ENCODE measurements around the gene SLMAP. TPM values are rescaled to one million over a fixed set of nuclear protein-coding genes. Genes with fewer than 3 reads are reported as not detected.

SLMAP gene
- total RNA-seq, 1 donor, result 44.1 TPM

- TF ChIP-seq, protein P1, sequence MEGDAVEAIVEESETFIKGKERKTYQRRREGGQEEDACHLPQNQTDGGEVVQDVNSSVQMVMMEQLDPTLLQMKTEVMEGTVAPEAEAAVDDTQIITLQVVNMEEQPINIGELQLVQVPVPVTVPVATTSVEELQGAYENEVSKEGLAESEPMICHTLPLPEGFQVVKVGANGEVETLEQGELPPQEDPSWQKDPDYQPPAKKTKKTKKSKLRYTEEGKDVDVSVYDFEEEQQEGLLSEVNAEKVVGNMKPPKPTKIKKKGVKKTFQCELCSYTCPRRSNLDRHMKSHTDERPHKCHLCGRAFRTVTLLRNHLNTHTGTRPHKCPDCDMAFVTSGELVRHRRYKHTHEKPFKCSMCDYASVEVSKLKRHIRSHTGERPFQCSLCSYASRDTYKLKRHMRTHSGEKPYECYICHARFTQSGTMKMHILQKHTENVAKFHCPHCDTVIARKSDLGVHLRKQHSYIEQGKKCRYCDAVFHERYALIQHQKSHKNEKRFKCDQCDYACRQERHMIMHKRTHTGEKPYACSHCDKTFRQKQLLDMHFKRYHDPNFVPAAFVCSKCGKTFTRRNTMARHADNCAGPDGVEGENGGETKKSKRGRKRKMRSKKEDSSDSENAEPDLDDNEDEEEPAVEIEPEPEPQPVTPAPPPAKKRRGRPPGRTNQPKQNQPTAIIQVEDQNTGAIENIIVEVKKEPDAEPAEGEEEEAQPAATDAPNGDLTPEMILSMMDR (IDR thresholded peaks at IDR 0.05; ENCODE audit: insufficient read depth, low read length), result peak; percentile 61
- DNase-seq (ENCODE audit: low read depth), result peak; percentile 76
- no peak overlapping the region for H3K4me3 ChIP-seq (ENCODE audit: low read depth, low read length)
These were observed 205.8 kb downstream of the SLMAP start for GRCh38 chr3:57961828-57962447.

GRCh38 chr3:57962448-57962834, 206.3 kb downstream of the SLMAP start:
- no peak for DNase-seq (ENCODE audit: low read depth)
- TF ChIP-seq, protein P1 (IDR thresholded peaks at IDR 0.05; ENCODE audit: insufficient read depth, low read length), result no peak
- no peak overlapping the region for H3K4me3 ChIP-seq (ENCODE audit: low read depth, low read length)

- no peak for DNase-seq (ENCODE audit: low read depth)
- TF ChIP-seq, protein P1 (IDR thresholded peaks at IDR 0.05; ENCODE audit: insufficient read depth, low read length), result no peak
- no peak overlapping the region for H3K4me3 ChIP-seq (ENCODE audit: low read depth, low read length)
These were observed 207.8 kb downstream of the SLMAP start for GRCh38 chr3:57963811-57964346.

DNA sequence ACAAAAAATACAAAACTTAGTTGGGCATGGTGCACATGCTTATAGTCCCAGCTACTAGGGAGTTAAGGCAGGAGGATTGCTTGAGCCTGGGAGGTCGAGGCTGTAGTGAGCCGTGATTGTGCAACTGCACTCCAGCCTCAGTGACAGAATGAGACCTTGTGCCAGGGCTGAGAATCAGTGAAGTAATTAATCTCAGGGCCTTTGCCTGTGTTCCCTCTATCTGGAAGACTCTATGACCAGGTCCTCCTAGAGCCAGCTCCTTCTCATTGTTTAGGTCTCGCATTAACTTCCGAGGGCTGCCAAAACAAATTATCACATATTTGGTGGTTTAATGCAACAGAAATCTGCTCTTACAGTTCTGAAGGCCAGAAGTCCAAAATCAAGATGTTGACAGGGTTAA, 210.7 kb downstream of the SLMAP start:
- TF ChIP-seq, protein P1 (IDR thresholded peaks at IDR 0.05; ENCODE audit: insufficient read depth, low read length), result no peak
- no peak overlapping the region for H3K4me3 ChIP-seq (ENCODE audit: low read depth, low read length)
- peak; percentile 96 for DNase-seq (ENCODE audit: low read depth)

GRCh38 chr3:57967590-57967989, 211.5 kb downstream of the SLMAP start:
- TF ChIP-seq, protein P1 (IDR thresholded peaks at IDR 0.05; ENCODE audit: insufficient read depth, low read length), result no peak
- no peak for DNase-seq (ENCODE audit: low read depth)
- H3K4me3 ChIP-seq (ENCODE audit: low read depth, low read length), result no peak overlapping the region

DNA sequence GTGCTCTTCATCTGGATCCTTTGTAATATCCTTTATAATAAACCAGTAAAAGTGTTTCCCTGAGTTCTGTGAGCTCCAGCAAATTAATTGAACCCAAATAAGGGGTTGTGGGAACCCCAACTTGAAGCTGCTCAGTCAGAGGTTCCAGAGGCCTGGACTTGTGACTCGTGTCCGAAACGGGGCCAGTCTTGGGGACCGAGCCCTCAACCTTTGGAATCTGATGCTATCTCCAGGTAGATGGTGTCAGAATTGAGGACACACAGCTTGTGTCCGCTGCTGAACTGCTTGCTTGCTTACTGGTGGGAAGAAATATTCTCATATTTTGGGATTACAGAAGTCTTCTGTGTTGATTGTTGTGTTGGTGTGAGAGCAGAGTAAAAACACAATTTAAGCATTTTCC, 212.4 kb downstream of the SLMAP start:
- H3K4me3 ChIP-seq (ENCODE audit: low read depth, low read length), result no peak overlapping the region
- no peak for DNase-seq (ENCODE audit: low read depth)
- TF ChIP-seq, protein P1 (IDR thresholded peaks at IDR 0.05; ENCODE audit: insufficient read depth, low read length), result no peak

GRCh38 chr3:57971975-57972374, 215.9 kb downstream of the SLMAP start:
- DNase-seq (ENCODE audit: low read depth), result no peak
- TF ChIP-seq, protein P1 (IDR thresholded peaks at IDR 0.05; ENCODE audit: insufficient read depth, low read length), result no peak
- H3K4me3 ChIP-seq (ENCODE audit: low read depth, low read length), result no peak overlapping the region
